Suprapubic skin (tissue), 3 donors: Measurements from ENCODE around the gene KRT4.

Source experiments
- POLR2AphosphoS5 ChIP-seq, 3 donors: sonication (generic); formaldehyde crosslinking; IDR thresholded peaks; one replicate each; pipeline ENCODE4 v1.6.1; 2017; ENCODE audit warnings: antibody characterized with exemption in 3 of 3
- TF ChIP-seq, protein P1 (sequence below), 2 donors: fragments of 200-600 bp in 1 of 2; fragments of 450-650 bp in 1 of 2; sonication (generic) in 1 of 2; IDR thresholded peaks; one replicate each; pipeline ENCODE4 v1.5.1; 2016 to 2019; ENCODE audit warnings: antibody characterized with exemption in 2 of 2, mild to moderate bottlenecking in 1 of 2, moderate library complexity in 1 of 2

DNA sequence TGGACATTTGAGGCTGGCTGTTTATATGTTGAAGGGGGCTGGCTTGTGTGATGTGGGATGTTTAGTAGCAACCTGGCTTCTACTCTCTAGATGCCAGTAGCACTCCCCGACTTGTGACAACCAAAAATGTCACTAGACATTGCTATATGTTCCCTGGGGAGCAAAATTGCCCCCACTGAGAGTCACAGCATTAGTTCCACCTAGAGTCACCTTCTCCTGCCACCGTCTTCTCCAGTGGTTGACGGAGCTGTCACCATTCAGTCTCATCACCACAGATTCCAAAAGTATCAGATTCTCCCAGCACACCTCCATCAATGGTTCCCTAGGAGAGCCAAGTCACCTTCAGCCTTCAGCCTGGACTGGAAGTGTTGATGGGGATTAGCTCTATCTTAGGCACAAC is 29.0 kb downstream of the KRT4 start:
- TF ChIP-seq, protein P1, sequence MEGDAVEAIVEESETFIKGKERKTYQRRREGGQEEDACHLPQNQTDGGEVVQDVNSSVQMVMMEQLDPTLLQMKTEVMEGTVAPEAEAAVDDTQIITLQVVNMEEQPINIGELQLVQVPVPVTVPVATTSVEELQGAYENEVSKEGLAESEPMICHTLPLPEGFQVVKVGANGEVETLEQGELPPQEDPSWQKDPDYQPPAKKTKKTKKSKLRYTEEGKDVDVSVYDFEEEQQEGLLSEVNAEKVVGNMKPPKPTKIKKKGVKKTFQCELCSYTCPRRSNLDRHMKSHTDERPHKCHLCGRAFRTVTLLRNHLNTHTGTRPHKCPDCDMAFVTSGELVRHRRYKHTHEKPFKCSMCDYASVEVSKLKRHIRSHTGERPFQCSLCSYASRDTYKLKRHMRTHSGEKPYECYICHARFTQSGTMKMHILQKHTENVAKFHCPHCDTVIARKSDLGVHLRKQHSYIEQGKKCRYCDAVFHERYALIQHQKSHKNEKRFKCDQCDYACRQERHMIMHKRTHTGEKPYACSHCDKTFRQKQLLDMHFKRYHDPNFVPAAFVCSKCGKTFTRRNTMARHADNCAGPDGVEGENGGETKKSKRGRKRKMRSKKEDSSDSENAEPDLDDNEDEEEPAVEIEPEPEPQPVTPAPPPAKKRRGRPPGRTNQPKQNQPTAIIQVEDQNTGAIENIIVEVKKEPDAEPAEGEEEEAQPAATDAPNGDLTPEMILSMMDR (IDR thresholded peaks at IDR 0.05) = no peak
- TF ChIP-seq POLR2AphosphoS5 (IDR thresholded peaks at IDR 0.05) = no peak
